ENCODE results near the gene PPP2R3A. TPM values are rescaled to one million over a fixed set of nuclear protein-coding genes. Genes with fewer than 3 reads are reported as not detected.

The PPP2R3A gene
- total and polyA plus RNA-seq, 2 donors from 2014 or later, result 16.6 to 71.9 TPM

DNA sequence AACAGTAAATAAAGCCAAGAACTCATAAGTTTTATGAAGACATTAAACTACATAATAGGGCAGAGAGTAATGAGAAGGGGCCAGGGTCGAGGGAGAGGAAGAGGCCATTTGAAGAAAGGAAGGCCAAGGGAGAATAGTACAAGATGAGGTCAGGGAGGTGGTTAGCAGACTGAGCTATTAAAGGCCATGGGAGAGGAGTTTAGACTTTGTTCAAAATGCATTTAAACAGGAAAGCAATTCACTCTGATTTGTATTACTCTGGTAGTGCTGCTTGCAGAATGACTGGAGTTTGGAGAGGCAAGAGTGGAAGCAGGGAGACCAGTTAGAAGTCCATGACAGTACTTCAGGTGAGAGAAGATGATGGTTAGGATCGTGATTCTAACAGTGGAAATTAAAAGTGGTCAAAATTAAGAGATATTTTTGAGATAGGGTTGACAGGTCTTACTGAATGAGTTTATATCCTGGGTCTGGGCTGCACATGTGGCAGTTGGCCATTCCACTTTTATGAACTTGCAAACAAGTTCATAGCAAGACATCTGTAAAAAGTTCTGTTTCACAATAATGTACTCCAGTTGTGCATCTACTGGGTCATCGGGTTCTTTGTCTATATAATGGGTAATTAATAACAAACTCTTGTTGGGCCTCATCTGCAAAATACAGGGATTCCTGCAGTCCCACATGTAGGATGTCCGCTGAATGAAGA, 16.3 kb downstream of the PPP2R3A start:
- Histone ChIP-seq H3K36me3 (ENCODE audit: control insufficient read depth in 2 of 3, insufficient read depth in 3 of 3, low read length in 3 of 3) (no peaks in the 10 kb centered on the region), H3K27ac (ENCODE audit: low read depth in 2 of 2, low read length in 2 of 2) (no peak overlapping the region), H3K4me1 (ENCODE audit: control insufficient read depth in 2 of 3, insufficient read depth in 2 of 3, low read depth in 1 of 3, low read length in 3 of 3) (peaks cover 0 to 13% (median 12%) of the 10 kb centered on the region in 3 donors), H3K4me3 (ENCODE audit: low read length in 3 of 3) (no peak overlapping the region), H3K9ac (ENCODE audit: low read length in 3 of 3) (no peak overlapping the region), H3K9me3 (ENCODE audit: control insufficient read depth in 2 of 3, insufficient read depth in 1 of 3, low read length in 3 of 3) (no peaks in the 10 kb centered on the region), H3K27me3 (ENCODE audit: control insufficient read depth, insufficient read depth, low read length) (no peaks in the 10 kb centered on the region)
- intact Hi-C loops (cut with DNase I), result no loop called here
- TF ChIP-seq, protein P1, sequence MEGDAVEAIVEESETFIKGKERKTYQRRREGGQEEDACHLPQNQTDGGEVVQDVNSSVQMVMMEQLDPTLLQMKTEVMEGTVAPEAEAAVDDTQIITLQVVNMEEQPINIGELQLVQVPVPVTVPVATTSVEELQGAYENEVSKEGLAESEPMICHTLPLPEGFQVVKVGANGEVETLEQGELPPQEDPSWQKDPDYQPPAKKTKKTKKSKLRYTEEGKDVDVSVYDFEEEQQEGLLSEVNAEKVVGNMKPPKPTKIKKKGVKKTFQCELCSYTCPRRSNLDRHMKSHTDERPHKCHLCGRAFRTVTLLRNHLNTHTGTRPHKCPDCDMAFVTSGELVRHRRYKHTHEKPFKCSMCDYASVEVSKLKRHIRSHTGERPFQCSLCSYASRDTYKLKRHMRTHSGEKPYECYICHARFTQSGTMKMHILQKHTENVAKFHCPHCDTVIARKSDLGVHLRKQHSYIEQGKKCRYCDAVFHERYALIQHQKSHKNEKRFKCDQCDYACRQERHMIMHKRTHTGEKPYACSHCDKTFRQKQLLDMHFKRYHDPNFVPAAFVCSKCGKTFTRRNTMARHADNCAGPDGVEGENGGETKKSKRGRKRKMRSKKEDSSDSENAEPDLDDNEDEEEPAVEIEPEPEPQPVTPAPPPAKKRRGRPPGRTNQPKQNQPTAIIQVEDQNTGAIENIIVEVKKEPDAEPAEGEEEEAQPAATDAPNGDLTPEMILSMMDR (IDR thresholded peaks at IDR 0.05; ENCODE audit: borderline replicate concordance, extremely low read depth, insufficient read depth), result no peak
- DNase-seq (no peak), FAIRE-seq (no peak)

DNA sequence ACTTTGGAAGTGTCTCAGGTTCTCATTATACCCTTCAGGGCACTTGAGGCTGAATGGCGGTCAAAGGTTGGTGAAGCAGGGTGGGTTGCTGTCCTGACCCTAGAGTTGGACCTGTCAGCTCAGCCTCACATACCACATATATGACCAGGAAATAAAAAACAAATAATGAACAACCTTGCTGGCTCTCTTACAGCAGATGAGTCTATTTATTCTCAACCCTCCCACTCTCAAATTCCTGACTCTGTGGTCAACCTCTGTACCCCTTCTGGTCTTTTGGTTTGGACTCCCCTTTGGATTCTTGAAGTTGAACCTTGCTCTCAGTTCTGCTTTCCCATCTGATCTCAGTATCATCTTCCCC, 16.9 kb downstream of the PPP2R3A start:
- Histone ChIP-seq H3K36me3 (ENCODE audit: control insufficient read depth in 2 of 3, insufficient read depth in 3 of 3, low read length in 3 of 3) (no peaks in the 10 kb centered on the region), H3K27me3 (ENCODE audit: control insufficient read depth, insufficient read depth, low read length) (no peaks in the 10 kb centered on the region), H3K4me1 (ENCODE audit: control insufficient read depth in 2 of 3, insufficient read depth in 2 of 3, low read depth in 1 of 3, low read length in 3 of 3) (peaks cover 0 to 13% (median 12%) of the 10 kb centered on the region in 3 donors), H3K4me3 (ENCODE audit: low read length in 3 of 3) (no peak overlapping the region), H3K9ac (ENCODE audit: low read length in 3 of 3) (no peak overlapping the region), H3K27ac (ENCODE audit: low read depth in 2 of 2, low read length in 2 of 2) (no peak overlapping the region), H3K9me3 (ENCODE audit: control insufficient read depth in 2 of 3, insufficient read depth in 1 of 3, low read length in 3 of 3) (no peaks in the 10 kb centered on the region)
- no peak for FAIRE-seq
- TF ChIP-seq, protein P1 (IDR thresholded peaks at IDR 0.05; ENCODE audit: borderline replicate concordance, extremely low read depth, insufficient read depth), result no peak
- DNase-seq, result no peak
- intact Hi-C loops (cut with DNase I), result no loop called here

DNA sequence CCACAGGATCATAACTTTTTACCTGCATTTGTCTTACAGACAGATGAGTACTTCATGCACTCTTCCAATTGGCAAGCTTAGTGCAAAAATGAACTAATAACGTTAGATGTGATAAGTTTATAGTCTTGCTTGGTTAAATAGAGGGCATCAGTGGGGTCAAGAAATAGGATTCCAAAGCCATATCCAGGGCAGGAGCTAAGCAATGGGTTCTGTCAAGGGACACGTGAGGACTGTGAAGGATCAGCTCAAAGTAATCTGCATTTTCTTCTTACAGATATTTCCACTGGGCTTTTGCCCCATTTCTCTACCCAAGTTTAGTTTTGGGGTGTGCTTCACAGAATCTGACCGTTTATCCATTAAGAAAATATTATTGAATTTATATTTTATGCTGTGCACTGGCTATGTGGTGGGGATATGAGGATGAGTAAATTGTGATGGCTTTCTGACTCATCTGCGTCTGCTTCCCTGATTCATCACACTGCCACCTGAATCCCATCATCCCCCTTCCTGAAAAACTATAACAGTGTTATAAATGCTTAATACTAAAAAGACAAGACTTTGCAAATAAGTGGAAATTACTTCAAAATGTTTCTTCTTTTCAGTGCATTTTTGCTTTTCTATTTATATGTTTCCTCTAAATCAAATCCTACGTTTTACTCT, 17.5 kb downstream of the PPP2R3A start:
- Histone ChIP-seq H3K9ac (ENCODE audit: low read length in 3 of 3) (no peak overlapping the region), H3K27me3 (ENCODE audit: control insufficient read depth, insufficient read depth, low read length) (no peaks in the 10 kb centered on the region), H3K4me1 (ENCODE audit: control insufficient read depth in 2 of 3, insufficient read depth in 2 of 3, low read depth in 1 of 3, low read length in 3 of 3) (peaks cover 0 to 13% (median 12%) of the 10 kb centered on the region in 3 donors), H3K4me3 (ENCODE audit: low read length in 3 of 3) (no peak overlapping the region), H3K36me3 (ENCODE audit: control insufficient read depth in 2 of 3, insufficient read depth in 3 of 3, low read length in 3 of 3) (no peaks in the 10 kb centered on the region), H3K27ac (ENCODE audit: low read depth in 2 of 2, low read length in 2 of 2) (no peak overlapping the region), H3K9me3 (ENCODE audit: control insufficient read depth in 2 of 3, insufficient read depth in 1 of 3, low read length in 3 of 3) (no peaks in the 10 kb centered on the region)
- FAIRE-seq, result no peak
- intact Hi-C loops (cut with DNase I), result no loop called here
- TF ChIP-seq, protein P1 (IDR thresholded peaks at IDR 0.05; ENCODE audit: borderline replicate concordance, extremely low read depth, insufficient read depth), result no peak
- DNase-seq, result no peak

Measured in kidney (tissue), 14 donors.